ENCODE data around the gene SUPT20HL2. TPM values are rescaled to one million over a fixed set of nuclear protein-coding genes. Genes with fewer than 3 reads are reported as not detected.

Gene SUPT20HL2
- total and polyA plus RNA-seq, 2 of the 8 experiments (the other 6 are each of a cell fraction or from before 2014, with no cell fraction given), result not detected

DNA sequence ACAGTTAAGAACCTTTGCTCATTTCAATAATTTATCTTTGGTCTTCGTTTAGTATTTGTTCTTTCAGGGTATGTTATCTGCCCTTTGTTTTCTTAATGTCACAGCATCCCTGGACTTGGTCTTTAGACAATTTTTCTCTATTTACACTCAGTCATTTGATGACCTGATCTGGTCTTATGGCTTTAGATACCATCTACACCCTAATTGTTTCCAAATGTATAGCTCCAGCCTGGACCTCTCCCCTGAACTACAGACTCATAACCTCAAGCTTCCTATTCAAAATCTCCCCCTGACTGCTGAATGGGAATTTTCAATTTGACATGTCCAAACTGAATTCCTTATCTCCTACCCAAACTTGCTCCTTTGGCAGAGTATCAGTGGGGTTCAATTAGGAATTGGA, 3.7 kb upstream of the SUPT20HL2 start:
- no peak overlapping the region for H4K5ac ChIP-seq (ENCODE audit: insufficient read length, low read depth, low read length)
- ChIA-PET POLR2A (ENCODE audit: partially characterized antibody) (no interaction called here), CTCF (ENCODE audit: partially characterized antibody) (interaction anchor here (0.9 to 1.5 kb wide), 2 partner anchors 19 to 23 kb away, joined by 3 read pairs; no protein-coding TSS in a partner anchor)
- no peaks in the 10 kb centered on the region for H4K20me1 ChIP-seq (replicated peaks in 1 of 2; ENCODE audit: control insufficient read depth in 1 of 2, insufficient read depth in 2 of 2, low read length in 2 of 2)
- H3K79me1 ChIP-seq (ENCODE audit: low read depth, low read length), result no peaks in the 10 kb centered on the region
- H3K27me3 ChIP-seq (replicated peaks in 1 of 4; ENCODE audit: control insufficient read depth in 3 of 4, extremely low read depth in 1 of 4, insufficient read depth in 3 of 4, low read length in 3 of 4), result no peaks in the 10 kb centered on the region
- no peak overlapping the region for H3K4me3 ChIP-seq (ENCODE audit: extremely low read depth in 1 of 4, insufficient read depth in 2 of 4, low read depth in 3 of 4, low read length in 4 of 4)
- H3K36me3 ChIP-seq (ENCODE audit: control insufficient read depth in 2 of 4, insufficient read depth in 4 of 4, low read length in 3 of 4), result no peaks in the 10 kb centered on the region
- H2AFZ ChIP-seq (ENCODE audit: low read length), result no peak overlapping the region
- no peak for TF ChIP-seq MAX (IDR thresholded peaks at IDR 0.05)
- TF ChIP-seq ZNF274 (IDR thresholded peaks at IDR 0.05; ENCODE audit: borderline replicate concordance, extremely low read depth, low read length), result no peak
- H3K23me2 ChIP-seq (ENCODE audit: low read depth, low read length), result no peaks in the 10 kb centered on the region
- DNase-seq (ENCODE audit: low read depth in 1 of 2, low spot score in 2 of 2), result no peak
- H2BK12ac ChIP-seq (ENCODE audit: low read depth, low read length), result no peak overlapping the region
- no peak overlapping the region for H4K8ac ChIP-seq (ENCODE audit: extremely low read depth, insufficient read depth, low read length)
- H3K14ac ChIP-seq (ENCODE audit: insufficient read length), result no peak overlapping the region
- H3K9ac ChIP-seq (replicated peaks in 1 of 4; ENCODE audit: extremely low read depth in 1 of 4, low read depth in 3 of 4, low read length in 3 of 4), result no peak overlapping the region
- no peak overlapping the region for H2BK120ac ChIP-seq (replicated peaks; ENCODE audit: low read depth, low read length)
- FAIRE-seq, result no peak
- 92% methylated on average over 1 of the region's 1 CpG; no CpG with 5 or more reads in 1 of the 2 experiments for WGBS, 2 experiments (ENCODE audit: extremely low coverage in 1 of 2, insufficient coverage in 1 of 2, insufficient read length in 1 of 2, insufficient replicate concordance in 2 of 2, low coverage in 1 of 2, low lambda C conversion rate in 2 of 2, missing lambda C conversion rate in 1 of 2)
- H3K18ac ChIP-seq (ENCODE audit: extremely low read depth, low read length), result no peak overlapping the region
- H2AK5ac ChIP-seq (ENCODE audit: low read depth, low read length), result no peak overlapping the region
- no peak overlapping the region for H3K56ac ChIP-seq (replicated peaks; ENCODE audit: insufficient read length, low read depth, low read length)
- H2BK15ac ChIP-seq (ENCODE audit: low read length), result no peak overlapping the region
- no peaks in the 10 kb centered on the region for H3K4me1 ChIP-seq (replicated peaks in 1 of 4; ENCODE audit: control insufficient read depth in 3 of 4, insufficient read depth in 4 of 4, low read length in 3 of 4)
- H3K4ac ChIP-seq (replicated peaks; ENCODE audit: insufficient read length, low read depth, low read length), result no peak overlapping the region
- H3K79me2 ChIP-seq (ENCODE audit: control insufficient read depth in 1 of 2, insufficient read depth in 2 of 2, low read length in 2 of 2), result no peaks in the 10 kb centered on the region
- no peak overlapping the region for H2BK20ac ChIP-seq (ENCODE audit: low read length)
- H3K9me3 ChIP-seq (ENCODE audit: insufficient read depth in 2 of 2, low read depth in 1 of 2, low read length in 1 of 2), result no peaks in the 10 kb centered on the region
- H3K23ac ChIP-seq (ENCODE audit: insufficient read length), result no peak overlapping the region
- no peak overlapping the region for H3K4me2 ChIP-seq (ENCODE audit: insufficient read depth in 1 of 2, low read depth in 2 of 2, low read length in 2 of 2)
- H4K91ac ChIP-seq (replicated peaks; ENCODE audit: insufficient read length, low read length), result no peak overlapping the region
- no peak overlapping the region for H3K27ac ChIP-seq (ENCODE audit: low read depth, low read length)
- H2BK5ac ChIP-seq (ENCODE audit: low read depth, low read length), result no peak overlapping the region
